Activated B cell treated with CpG ODN at 0.5 μM for 24 hours (primary cell): ENCODE results near the gene SLC8A1. TPM values are rescaled to one million over a fixed set of nuclear protein-coding genes. Genes with fewer than 3 reads are reported as not detected.

Experiments used
- ATAC-seq: fragments of 200-7000 bp; cut with Tn5 transposase; one replicate; pipeline ENCODE4 v1.10.0; 2021; ENCODE audit warnings: low read depth, mild to moderate bottlenecking, moderate library complexity
- CTCF ChIA-PET: fragments of 350-600 bp; sonication (Branson Sonifier 250); formaldehyde crosslinking; loops from one replicate; lab custom pipeline; 2021; ENCODE audit warnings: antibody characterized with exemption; lab: Charles Lee
- POLR2A ChIA-PET: fragments of 350-600 bp; sonication (Branson Sonifier 250); formaldehyde crosslinking; loops from one replicate; lab custom pipeline; 2021; ENCODE audit warnings: antibody characterized with exemption; lab: Charles Lee
- DNase-seq: peaks from one replicate; pipeline ENCODE4 v3.0.0; 2022
- H3K27ac Mint-ChIP-seq: one replicate; pipeline ENCODE4 v1.8.0; 2020; ENCODE audit warnings: mixed read lengths
- H3K27me3 Mint-ChIP-seq: one replicate; pipeline ENCODE4 v1.8.0; 2021; ENCODE audit warnings: mixed read lengths
- H3K36me3 Mint-ChIP-seq: one replicate; pipeline ENCODE4 v1.8.0; 2021; ENCODE audit warnings: low read depth, mixed read lengths
- H3K4me1 Mint-ChIP-seq: one replicate; pipeline ENCODE4 v1.8.0; 2021; ENCODE audit warnings: mixed read lengths
- H3K4me3 Mint-ChIP-seq: one replicate; pipeline ENCODE4 v1.8.0; 2020; ENCODE audit warnings: mild to moderate bottlenecking, mixed read lengths
- H3K9me3 Mint-ChIP-seq: one replicate; pipeline ENCODE4 v1.8.0; 2020; ENCODE audit warnings: mixed read lengths
- CTCF ChIP-seq: fragments of 200-600 bp; IDR thresholded peaks from one replicate; pipeline ENCODE4 v1.8.0; 2022; ENCODE audit warnings: antibody characterized with exemption, mild to moderate bottlenecking
- intact Hi-C: fragments of 100-400 bp; cut with micrococcal nuclease; formaldehyde crosslinking; loops from one replicate; pipeline ENCODE4 v1.15.1; 2024
- total RNA-seq: library from RNA; stranded (reverse); gene quantifications from 2 replicates; pipeline ENCODE4 v1.2.3, GENCODE V29; 2022

SLC8A1 gene
- total RNA-seq, 1 donor from 2014 or later = 0.04 TPM

- ChIA-PET POLR2A (no interaction called here), CTCF (no interaction called here)
- Mint-ChIP-seq H3K27me3 (no peaks in the 10 kb centered on the region), H3K4me3 (no peak overlapping the region), H3K36me3 (no peaks in the 10 kb centered on the region), H3K9me3 (no peaks in the 10 kb centered on the region), H3K4me1 (peaks cover 14% of the 10 kb centered on the region), H3K27ac (no peak overlapping the region)
- intact Hi-C loops = no loop called here
- TF ChIP-seq CTCF = no peak
- ATAC-seq (no peak), DNase-seq (no peak)
Observed at GRCh38 chr2:40359811-40360210, 92.1 kb downstream of the SLC8A1 start.

- no peaks in the 10 kb centered on the region for H3K27me3 Mint-ChIP-seq
- H3K4me1 Mint-ChIP-seq = peaks cover 6% of the 10 kb centered on the region
- ChIA-PET POLR2A (no interaction called here), CTCF (no interaction called here)
- TF ChIP-seq CTCF = no peak
- no peaks in the 10 kb centered on the region for H3K36me3 Mint-ChIP-seq
- H3K4me3 Mint-ChIP-seq = no peak overlapping the region
- DNase-seq = no peak
- H3K9me3 Mint-ChIP-seq = no peaks in the 10 kb centered on the region
- intact Hi-C loops = no loop called here
- ATAC-seq = no peak
- no peak overlapping the region for H3K27ac Mint-ChIP-seq
Observed at GRCh38 chr2:40358783-40359182, 93.1 kb downstream of the SLC8A1 start.

DNA sequence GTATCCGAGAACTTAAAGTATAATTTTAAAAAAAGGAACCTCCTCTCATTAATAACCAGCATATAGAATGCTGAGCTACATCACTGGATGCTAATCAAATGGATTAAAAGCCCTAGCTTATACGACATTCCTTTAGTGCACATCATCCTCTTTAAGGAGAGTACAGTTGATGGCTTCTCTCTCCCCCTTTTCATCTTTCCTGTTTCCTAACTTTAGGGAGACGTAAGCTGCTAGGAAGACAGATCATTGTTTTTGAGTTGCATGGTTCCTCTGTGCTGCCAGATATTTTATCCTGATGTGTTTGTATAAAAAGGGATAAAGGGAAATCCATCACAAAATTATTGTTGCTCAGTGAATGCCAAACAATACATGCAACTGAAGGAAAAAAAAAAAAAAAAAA is 94.2 kb downstream of the SLC8A1 start:
- Mint-ChIP-seq H3K27ac (no peak overlapping the region), H3K4me3 (no peak overlapping the region), H3K27me3 (no peaks in the 10 kb centered on the region), H3K36me3 (no peaks in the 10 kb centered on the region), H3K4me1 (no peaks in the 10 kb centered on the region), H3K9me3 (no peaks in the 10 kb centered on the region)
- POLR2A ChIA-PET = interaction anchor here (0.7 kb wide), 1 partner anchor 1616 kb away, joined by 5 read pairs; no protein-coding TSS in a partner anchor
- ATAC-seq (no peak), DNase-seq (no peak)
- intact Hi-C loops = no loop called here
- CTCF ChIA-PET = no interaction called here
- TF ChIP-seq CTCF = no peak

- intact Hi-C loops = no loop called here
- H3K4me3 Mint-ChIP-seq = no peak overlapping the region
- H3K9me3 Mint-ChIP-seq = no peaks in the 10 kb centered on the region
- H3K27ac Mint-ChIP-seq = no peak overlapping the region
- ChIA-PET CTCF (no interaction called here), POLR2A (no interaction called here)
- H3K27me3 Mint-ChIP-seq = no peaks in the 10 kb centered on the region
- no peak for TF ChIP-seq CTCF
- ATAC-seq (no peak), DNase-seq (no peak)
- H3K36me3 Mint-ChIP-seq = no peaks in the 10 kb centered on the region
- no peaks in the 10 kb centered on the region for H3K4me1 Mint-ChIP-seq
Observed at GRCh38 chr2:40355451-40355850, 96.4 kb downstream of the SLC8A1 start.

GRCh38 chr2:40353231-40353630 is 98.7 kb downstream of the SLC8A1 start:
- TF ChIP-seq CTCF = no peak
- no peak overlapping the region for H3K27ac Mint-ChIP-seq
- no peaks in the 10 kb centered on the region for H3K4me1 Mint-ChIP-seq

More at GRCh38 chr2:40353231-40353630, 98.7 kb downstream of the SLC8A1 start:
- ChIA-PET POLR2A (no interaction called here), CTCF (no interaction called here)
- Mint-ChIP-seq H3K36me3 (no peaks in the 10 kb centered on the region), H3K9me3 (no peaks in the 10 kb centered on the region), H3K27me3 (no peaks in the 10 kb centered on the region), H3K4me3 (no peak overlapping the region)
- DNase-seq (no peak), ATAC-seq (no peak)
- intact Hi-C loops = no loop called here
